NCI-H2107 treated with DMSO at 0.1 percent for 48 hours (cell line): ENCODE results near the gene RBP4.

Experiments
- DNase-seq: peaks from one replicate; lab custom pipeline; 2025; ENCODE audit not compliant: unreplicated experiment; lab: John Stamatoyannopoulos, UW

Gene RBP4

GRCh38 chr10:93601146-93601773, at the start of gene RBP4:
TSS of gene RBP4 (minus strand) at chr10:93601235. CDS start at chr10:93601028, 207 bp downstream.
- no peak for DNase-seq

- no peak for DNase-seq
These were observed 38.8 kb upstream of the RBP4 start for GRCh38 chr10:93639791-93640190.

GRCh38 chr10:93630625-93631557, 29.9 kb upstream of the RBP4 start:
- no peak for DNase-seq

- DNase-seq: no peak
These were observed 28.7 kb upstream of the RBP4 start for GRCh38 chr10:93629647-93630305.

GRCh38 chr10:93628858-93629257, 27.8 kb upstream of the RBP4 start:
- no peak for DNase-seq

GRCh38 chr10:93622942-93623341, 21.9 kb upstream of the RBP4 start:
- DNase-seq: no peak

GRCh38 chr10:93620925-93621324, 19.9 kb upstream of the RBP4 start:
- no peak for DNase-seq

GRCh38 chr10:93615576-93616235, 14.7 kb upstream of the RBP4 start:
- no peak for DNase-seq

- DNase-seq: no peak
These were observed 13.2 kb upstream of the RBP4 start for GRCh38 chr10:93614101-93614825.

- DNase-seq: no peak
These were observed 12.1 kb upstream of the RBP4 start for GRCh38 chr10:93613126-93613525.

GRCh38 chr10:93612311-93612710, 11.3 kb upstream of the RBP4 start, which contains the start of gene PDE6C:
TSS of gene PDE6C (plus strand) at chr10:93612537. CDS start at chr10:93612726, 189 bp downstream.
- no peak for DNase-seq

- no peak for DNase-seq
These were observed 7.4 kb upstream of the RBP4 start for GRCh38 chr10:93608421-93608820.

- DNase-seq: no peak
These were observed 3.1 kb upstream of the RBP4 start for GRCh38 chr10:93604146-93604545.

GRCh38 chr10:93603023-93603422, 2.0 kb upstream of the RBP4 start:
- no peak for DNase-seq

- no peak for DNase-seq
These were observed 733 bp upstream of the RBP4 start for GRCh38 chr10:93601774-93602162.

- DNase-seq: no peak
These were observed 439 bp downstream of the RBP4 start for GRCh38 chr10:93600446-93601145.

- no peak for DNase-seq
These were observed 1.3 kb downstream of the RBP4 start for GRCh38 chr10:93599778-93600177.

GRCh38 chr10:93599335-93599734, 1.7 kb downstream of the RBP4 start:
- no peak for DNase-seq

GRCh38 chr10:93598157-93598556, 2.9 kb downstream of the RBP4 start:
- DNase-seq: no peak

GRCh38 chr10:93597075-93597599, 3.9 kb downstream of the RBP4 start:
- no peak for DNase-seq
